Measurements from ENCODE around the gene C2CD3.
A peak's percentile ranks its signal among the peaks of the same experiment; 100 is the strongest.
"Not testable (repeated sequence)": the region's sequence is repeated elsewhere in the genome, so short reads cannot be mapped to it uniquely, and the experiment has no call there.

Gene C2CD3

DNA sequence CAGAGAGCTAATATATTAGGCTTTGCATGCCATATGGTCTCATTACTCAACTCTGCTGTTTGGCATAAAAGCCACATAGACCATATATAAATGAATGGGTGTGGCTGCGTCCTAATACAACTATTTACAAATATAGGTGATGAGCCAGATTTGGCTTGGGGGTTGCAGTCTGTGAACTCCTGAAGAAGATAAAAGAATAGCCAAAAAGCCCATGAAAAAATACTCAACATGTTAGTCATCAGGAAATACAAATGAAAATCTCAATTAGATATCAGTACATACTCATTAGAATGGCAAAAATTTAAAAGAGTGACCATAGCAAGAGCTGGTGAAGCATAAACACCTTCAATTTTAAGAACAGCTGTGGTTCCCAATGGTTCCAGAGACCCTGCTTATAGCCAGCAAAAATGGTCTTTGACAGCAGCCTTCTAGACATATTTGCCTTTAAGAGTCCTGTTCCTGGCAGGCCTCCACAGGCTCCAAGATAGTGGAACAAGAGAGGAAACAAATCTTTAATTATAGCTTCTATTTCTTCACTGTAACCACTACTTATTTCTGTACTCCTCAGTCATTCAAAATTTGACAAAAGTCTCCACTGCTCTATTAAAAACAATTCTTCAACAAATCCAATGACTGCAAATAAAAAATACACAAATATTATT lies 16.1 kb downstream of the C2CD3 start:
- no peak for FAIRE-seq

DNA sequence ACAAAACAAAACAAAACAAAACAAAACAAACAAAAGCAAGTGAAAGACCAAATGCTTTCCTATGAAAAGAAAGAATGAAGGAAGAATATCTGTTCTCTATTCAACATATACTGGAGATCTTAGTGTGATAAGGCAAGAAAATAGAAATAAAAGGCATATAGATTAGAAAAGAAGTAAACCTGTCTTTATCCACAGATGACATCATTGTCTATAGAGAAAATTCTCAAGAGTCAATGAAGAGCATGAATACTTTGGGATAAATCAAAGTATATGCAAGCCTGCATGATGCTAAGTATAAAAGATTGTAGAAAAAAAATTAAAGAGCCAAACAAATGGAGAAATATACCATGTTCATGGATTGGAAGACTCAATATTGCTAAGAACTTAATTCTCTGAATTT lies 17.6 kb downstream of the C2CD3 start:
- no peak for FAIRE-seq

DNA sequence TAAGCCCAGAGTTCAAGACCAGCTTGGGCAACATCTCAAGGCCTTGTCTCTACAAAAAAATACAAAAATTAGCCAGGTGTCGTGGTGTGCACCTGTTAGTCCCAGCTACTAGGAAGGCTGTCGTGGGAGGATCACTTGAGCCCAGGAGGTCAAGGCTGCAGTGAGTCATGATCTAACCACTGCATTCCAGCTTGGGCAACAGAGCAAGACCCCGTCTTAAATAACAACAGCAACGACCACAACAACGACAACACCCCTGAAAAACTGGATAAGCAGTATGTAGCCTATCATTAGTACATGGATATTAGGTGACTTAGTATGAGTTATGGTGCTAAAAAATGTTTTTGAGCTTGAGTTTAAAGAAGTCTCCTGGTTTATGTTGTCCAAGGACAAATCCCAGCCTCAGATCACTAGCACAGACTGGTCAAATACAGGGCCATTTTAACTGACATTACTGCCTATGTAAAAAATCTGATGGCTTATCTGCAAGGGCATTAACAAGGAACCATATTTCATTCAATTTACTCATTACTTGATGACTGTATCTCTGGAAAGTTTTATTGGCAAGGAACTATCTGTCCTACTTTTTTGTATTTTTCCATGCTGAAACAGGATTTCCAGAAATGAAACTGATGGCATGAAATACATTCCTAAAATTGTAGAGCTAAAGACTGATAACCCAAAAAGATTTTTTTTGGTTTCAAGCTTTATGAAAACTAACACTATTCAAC lies 23.4 kb downstream of the C2CD3 start:
- no peak for FAIRE-seq

DNA sequence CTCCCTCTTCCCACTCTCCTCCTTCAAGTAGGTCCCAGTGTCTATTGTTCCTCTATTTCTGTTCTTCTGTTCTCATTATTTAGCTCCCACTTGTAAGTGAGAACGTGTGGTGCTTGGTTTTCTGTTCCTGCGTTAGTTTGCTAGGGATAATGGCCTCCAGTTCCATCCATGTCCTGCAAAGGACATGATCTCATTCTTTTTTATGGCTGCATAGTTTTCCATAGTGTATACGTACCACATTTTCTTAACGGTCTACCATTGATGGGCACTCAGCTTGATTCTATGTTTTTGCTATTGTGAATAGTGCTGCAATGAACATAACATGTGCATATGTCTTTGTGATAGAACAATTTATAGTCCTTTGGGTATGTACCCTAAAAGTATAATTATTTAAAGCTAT lies 26.2 kb downstream of the C2CD3 start:
- FAIRE-seq, result no peak

DNA sequence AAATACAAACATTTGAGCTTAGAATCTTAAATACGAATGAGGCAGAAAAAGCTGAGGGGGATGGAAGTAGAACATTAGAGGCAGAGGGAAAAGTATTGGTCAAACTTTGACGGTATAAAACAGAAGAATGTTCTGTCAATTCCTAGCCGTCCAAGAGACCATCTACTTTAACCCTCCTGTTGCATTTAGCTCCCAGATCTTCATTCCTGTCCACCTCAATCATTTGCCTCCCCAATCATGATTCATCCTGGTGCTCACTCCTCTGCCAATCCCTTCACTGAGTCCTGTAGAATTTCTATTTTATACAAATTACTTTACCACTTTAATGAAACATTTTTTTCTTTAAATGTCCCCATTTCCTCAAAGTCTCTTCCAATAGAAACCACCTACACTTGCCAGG lies 28.2 kb downstream of the C2CD3 start:
- no peak for FAIRE-seq

DNA sequence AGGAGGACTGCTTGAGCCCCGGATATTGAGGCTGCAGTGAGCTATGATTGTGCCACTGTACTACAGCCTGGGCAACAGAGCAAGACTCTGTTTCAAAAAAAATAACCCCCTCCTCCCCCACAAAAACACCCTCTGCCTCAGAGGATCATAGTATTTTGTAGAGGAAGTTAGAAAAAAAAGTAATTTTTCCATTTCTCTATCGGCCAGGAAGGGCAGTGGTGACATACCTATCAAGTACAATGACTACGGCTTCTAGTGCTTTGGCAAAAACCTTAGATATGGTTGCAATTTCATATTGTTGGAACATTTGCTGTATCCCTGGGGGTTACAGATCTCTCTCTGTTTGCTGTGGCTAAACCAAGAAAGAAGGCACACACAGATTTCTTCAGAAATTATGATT lies 28.9 kb downstream of the C2CD3 start:
- FAIRE-seq, result no peak

DNA sequence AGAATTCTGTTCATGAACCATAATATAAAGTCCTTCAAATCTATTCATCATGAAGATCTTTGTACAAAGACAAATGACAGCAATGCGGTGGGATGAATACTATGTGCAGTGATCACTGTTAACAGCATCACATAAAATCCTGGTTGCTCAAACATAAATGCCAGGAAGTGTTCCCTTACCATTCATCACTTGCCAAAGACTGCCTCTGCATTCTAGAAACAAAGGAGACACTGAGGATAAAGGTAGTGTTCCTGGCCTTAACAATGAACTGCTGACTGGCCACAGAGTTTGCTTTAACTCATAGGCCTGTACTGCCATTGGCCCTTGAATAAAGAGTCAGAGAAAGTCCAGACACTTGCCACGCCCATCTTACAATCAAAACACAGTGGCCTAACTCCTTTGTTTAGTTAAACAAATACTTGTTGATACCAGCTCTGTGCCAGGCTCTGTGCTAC lies 29.5 kb downstream of the C2CD3 start:
- no peak for FAIRE-seq

DNA sequence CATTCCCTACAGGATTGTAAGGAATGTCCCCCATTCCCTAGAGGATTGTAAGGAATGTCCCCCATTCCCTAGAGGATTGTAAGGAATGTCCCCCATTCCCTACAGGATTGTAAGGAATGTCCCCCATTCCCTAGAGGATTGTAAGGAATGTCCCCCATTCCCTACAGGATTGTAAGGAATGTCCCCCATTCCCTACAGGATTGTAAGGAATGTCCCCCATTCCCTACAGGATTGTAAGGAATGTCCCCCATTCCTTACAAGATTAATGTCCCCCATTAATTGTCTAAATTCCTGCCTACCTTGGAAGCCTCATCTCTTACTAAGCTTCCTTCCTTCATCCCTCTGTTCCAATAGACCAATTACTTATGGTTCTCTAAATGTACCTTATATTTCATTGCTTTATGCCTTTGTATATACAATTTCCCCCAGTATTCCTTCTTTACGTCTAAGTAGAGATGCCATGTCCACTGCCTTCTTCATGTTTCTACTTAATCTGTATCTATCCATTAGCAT lies 30.8 kb downstream of the C2CD3 start:
- FAIRE-seq, result not testable (repeated sequence)

DNA sequence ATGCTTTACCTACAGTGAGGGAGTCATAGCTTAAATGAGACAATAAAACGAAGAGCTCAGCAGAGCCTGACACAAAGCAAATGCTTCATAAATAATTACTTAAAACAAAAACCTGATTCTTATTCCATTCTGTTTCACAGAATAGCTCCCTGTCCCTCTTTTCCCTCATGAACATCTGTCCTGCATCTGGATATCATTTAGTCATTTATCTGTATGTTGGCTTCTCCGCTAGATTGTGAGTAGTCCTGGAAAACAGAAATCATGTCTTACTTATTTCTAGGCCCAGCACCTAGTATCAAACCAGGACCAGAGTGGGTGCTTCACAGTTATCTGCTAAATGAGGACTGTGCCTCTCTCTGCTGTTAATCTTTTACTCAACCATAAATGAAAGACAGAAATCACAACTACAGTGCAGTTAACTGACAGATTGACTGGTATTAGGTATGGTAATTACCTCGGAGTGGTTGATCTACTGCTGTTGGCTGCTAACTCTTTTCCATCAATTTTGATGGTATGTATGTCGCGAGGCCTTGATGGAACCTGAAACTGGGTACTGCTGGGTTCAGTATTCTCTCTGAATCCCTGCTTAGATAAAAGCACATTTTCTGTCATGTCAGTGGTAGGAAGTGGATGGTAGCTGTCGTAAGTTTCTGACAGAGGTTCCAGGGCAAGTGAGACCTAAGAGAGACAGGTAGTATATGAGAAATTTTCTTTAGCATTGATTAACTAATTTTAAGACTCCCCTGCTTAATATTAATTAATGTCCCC lies 31.5 kb downstream of the C2CD3 start:
- FAIRE-seq, result no peak

DNA sequence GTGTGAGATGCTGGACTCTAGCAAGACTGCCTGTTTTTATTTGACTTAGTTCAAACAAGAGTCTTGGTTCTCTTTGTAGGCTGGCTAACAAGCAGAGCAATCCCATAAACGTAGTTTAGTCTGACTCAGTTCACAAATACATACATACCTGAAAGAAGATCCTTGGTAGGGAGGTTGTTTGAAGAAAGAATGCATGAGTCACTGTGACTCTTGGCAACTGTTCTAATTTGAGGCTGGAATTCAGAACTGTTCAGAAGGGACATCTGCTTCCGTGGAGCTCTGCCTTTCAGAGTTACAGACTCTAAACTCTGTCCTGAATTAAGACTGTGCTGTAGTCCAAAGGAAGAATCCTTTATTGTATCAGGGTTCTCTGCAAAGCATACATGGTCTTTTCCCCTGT lies 32.2 kb downstream of the C2CD3 start:
- FAIRE-seq, result peak; percentile 52

DNA sequence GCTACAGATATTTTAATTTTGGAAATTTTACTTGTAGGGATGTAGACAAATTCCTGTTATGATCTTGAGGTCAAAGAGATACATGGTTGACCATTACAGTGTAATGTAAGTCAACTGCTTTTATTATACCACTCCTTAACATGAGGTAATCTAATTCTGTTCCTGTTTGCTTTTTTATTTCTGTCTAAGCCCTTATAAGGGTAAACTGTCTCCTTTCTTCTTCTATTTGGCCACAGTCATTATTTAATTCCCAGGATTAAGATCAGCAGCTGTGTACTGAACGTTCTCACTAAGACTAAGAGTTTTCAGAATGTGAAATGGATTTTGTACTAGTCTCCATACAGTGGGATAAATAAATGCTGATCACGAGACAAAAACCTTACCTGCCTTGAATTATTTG lies 32.8 kb downstream of the C2CD3 start:
- FAIRE-seq, result no peak

DNA sequence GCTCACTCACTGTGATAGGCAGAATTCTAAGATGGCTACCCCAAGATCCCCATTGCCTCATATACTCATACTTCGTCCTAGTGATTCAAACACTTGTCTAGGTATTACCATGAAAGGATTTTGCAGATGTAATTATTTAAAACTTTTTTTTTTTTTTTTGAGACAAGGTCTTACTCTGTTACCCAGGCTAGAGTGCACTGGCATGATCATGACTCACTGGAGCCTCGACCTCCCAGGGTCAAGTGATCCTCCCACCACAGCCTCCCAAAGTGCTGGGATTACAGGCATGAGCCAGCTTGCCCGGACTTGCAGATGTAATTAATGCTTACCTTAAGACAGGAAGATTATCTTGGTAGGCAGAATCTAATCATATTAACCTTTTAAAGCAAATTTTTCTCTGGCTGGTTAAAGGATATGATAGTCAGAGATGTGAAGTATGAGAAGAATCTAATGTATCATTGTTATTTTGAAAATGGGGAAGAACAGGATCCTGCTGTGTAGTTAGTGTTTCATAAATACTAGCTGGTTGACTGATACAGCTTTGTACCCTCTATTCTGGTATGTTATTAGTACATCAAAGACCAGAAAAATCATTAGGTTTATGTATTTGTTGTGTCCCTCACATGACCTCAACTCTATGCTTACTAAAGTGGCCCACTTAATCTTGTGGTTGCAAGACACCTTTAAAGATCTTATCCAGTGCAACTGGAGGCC lies 35.5 kb downstream of the C2CD3 start:
- no peak for FAIRE-seq

DNA sequence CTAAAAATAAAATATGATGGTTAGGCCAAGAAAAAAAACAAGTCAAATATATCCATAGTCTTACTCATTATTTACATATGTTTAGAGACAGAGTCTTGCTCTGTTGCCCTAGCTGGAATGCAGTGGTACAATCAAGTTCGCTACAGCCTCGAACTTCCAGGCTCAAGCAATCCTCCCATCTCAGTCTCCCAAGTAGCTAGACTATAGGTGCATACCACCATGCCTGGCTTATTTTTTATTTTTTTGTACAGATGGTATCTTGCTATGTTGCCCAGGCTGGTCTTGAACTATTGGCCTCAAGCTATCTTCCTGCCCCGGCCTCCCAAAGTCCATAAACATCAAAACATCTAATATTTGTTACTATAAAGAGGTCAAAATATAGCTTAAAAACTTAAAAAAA lies 36.1 kb downstream of the C2CD3 start:
- no peak for FAIRE-seq

DNA sequence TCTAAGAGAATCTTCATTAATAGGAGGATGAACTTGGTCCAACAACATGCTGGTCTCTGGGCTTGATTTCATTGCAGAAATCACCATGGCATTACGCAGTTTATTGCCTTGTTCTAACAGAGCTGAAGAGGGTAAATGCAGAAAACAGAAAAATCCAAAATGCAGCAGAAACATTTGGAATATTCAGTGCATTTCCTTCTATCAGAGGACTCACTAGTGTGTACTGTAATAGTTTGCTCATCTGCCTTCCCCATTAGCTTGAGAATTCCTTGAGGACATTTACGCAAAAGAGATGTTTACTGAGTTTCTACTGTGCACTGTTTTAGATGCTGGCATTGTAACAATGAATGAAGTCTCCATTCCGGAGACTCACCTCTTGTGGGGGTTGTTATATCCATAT lies 37.4 kb downstream of the C2CD3 start:
- FAIRE-seq, result no peak

DNA sequence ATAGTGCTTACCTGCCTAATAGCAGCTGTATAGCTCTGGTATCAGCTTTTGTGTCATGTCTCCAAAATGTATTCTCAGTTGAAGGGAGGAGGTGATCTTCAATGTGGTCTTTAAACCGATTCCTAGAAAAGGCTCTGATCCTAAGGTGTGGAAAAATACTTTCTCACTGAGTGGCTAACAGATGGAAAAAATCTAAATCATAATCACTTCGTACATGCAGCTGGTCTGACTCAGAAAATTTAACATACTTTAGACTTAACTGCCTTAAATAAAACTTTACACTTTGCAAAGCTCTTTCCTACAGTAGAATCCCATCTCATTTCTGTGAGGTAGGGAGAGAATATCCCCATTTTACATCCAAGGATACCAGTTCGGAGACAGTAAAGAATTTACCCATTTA lies 38.0 kb downstream of the C2CD3 start:
- FAIRE-seq, result no peak

DNA sequence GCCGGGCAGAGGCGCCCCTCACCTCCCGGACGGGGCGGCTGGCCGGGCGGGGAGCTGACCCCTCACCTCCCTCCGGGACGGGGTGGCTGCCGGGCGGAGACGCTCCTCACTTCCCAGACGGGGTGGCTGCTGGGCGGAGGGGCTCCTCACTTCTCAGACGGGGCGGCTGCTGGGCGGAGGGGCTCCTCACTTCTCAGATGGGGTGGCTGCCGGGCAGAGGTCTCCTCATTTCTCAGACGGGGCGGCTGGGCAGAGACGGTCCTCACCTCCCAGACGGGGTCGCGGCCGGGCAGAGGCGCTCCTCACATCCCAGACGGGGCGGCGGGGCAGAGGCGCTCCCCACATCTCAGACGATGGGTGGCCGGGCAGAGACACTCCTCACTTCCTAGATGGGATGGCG lies 41.7 kb downstream of the C2CD3 start:
- not testable (repeated sequence) for FAIRE-seq

DNA sequence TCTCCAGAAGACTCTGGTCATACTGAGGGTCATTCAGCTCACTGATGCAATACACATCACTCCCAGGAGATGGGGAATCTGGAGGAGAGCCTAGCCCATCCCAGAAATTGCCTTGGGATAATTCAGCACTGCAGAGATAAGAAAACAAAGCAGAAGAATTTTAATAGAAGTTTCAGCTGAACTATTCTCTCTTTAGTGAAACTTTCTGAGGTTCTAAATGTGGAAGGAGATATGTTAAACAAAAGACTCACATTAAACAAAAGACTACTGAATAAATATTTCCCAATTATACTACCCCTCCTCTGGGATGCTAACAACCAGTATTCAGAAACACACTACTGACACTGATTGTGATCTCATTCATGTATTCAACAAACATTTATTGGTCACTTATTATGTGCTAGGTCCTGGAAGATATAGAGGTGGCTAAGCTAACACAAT lies 47.8 kb downstream of the C2CD3 start:
- no peak for FAIRE-seq

DNA sequence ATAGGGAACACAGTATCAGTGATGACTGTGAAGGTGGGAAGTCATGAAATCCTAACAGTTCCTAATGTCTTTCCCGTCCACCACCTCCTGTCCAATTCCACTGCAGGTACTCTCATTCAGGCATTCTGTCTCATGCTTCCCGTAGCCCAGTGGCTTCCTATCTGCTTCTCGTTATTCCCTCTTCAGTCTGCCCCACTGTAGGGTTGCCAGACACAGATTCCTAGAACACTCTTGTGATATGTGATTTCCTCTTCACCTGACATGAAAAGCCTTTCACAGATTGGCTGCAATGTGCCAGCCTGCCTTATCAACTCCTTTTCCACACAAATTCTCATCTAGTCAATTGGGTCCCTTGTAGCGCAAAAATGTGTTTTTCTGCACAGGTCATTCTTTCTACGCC lies 49.0 kb downstream of the C2CD3 start:
- no peak for FAIRE-seq

DNA sequence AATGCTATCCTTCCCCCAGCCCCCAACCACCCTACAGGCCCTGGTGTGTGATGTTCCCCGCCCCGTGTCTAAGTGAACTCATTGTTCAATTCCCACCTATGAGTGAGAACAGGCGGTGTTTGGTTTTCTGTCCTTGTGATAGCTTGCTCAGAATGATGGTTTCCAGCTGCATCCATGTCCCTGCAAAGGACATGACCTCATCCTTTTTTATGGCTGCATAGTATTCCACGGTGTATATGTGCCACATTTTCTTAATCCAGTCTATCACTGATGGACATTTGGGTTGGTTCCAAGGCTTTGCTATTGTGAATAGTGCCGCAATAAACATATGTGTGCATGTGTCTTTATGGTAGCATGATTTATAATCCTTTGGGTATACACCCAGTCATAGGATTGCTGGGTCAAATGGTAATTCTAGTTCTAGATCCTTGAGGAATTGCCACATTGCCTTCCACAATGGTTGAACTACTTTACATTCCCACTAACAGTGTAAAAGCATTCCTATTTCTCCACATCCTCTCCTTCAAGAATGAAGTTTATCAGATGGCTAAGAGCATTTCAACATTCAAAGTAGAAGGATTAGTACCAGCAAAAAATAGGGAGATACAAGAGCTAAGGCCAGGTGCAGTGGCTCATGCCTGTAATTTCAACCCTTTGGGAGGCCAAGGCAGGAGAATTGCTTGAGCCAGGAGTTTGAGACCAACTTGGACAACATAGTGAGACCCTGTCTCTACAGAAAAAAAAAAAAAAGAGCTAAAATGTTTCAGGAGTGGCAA lies 50.4 kb downstream of the C2CD3 start:
- FAIRE-seq, result not testable (repeated sequence)

DNA sequence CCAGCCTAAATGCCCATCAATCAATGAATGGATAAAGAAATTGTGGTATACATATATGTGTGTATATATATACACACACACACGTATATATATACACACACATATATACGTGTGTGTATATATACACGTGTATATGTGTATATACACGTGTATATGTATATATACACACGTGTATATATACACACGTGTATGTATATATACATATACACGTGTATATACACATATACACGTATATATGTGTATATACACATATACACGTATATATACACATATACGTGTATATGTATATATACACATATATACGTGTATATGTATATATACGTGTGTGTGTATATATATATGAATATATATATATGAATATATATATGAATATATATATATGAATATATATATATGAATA lies 54.1 kb downstream of the C2CD3 start:
- FAIRE-seq, result peak; percentile 100

DNA sequence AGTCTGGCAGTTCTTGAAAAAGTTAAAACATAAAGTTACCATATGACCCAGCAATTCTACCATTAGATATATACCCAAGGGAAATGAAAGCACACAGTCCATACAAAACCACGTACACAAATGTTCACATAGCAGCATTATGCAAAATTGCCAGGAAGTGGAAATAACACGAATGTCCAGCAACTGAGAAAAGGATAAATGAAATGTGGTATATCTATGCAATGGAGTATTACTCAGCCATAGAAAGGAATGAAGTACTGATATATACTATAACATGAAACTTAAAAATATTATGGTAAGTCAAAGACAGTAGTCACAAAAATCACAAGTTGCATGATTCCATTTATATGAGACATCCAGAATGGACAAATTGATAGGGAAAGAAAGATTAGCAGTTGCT lies 57.9 kb downstream of the C2CD3 start:
- FAIRE-seq, result no peak

DNA sequence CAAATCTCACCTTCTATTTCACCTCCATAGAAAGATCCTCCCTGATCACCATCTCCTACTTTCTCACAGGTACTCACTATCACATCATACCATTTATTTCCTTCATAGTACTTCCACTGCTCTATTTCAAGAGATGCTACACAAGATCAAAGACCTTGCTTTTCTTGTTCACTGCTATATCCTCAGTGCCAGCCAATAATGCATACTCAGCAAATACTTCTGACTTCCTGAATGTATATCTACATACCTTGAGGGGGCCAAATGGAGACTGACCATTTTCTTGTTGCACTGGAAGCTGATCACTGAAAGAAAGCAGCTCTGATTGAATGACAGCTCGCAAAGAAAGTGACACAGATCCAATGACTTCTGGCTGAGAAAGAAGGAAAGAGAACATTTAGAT lies 64.7 kb downstream of the C2CD3 start:
- no peak for FAIRE-seq
